Activated gamma-delta T cell (primary cell): ENCODE results near the gene SCN5A.

Experiments
- DNase-seq: peaks from one replicate; lab custom pipeline; 2025; lab: John Stamatoyannopoulos, UW
- total RNA-seq, 2 donors: gene quantifications; one replicate each; lab custom pipeline; 2026; lab: John Stamatoyannopoulos, UW

Gene SCN5A
- 0.56 to 2.4 reads per million in 2 donors for total RNA-seq

DNA sequence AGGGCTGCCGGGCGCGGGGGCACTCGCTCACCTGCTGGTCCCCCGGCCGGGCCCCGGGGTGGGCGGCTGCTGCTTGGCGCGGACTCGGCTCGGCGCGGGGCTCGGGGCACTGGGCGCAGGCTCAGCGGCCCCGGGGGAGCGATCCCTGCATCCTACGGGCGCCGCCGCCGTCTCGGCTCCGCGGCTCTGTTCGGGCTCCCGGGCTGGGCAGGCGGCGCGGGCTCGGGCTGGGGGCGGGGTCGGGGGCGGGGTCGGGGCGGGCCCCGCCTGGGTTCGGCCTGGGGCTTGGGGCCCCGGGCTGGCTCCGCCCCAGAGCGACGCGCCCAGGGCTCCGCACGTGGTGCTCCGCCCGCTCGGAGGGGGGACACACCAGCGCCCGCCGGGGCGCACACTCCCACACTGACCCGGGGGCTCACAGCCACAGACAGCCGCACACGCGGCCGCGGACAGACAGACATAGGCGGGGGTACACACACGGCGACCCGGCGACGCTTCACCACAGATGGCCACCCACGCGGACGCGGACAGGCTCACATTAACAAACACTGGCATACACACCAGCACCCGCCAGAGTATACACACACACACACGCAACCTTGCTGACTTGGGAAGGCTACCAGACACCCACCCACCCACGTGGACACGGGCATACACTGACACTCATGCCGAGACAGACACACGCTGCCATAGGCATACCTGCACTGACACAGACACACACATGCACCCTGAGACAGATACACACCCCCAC lies at the start of gene SCN5A:
TSS of gene SCN5A (minus strand) at position 188 of the 748 bp plus-strand sequence. CDS start 16,380 bp downstream, outside the sequence.
- DNase-seq: peak; percentile 21

DNA sequence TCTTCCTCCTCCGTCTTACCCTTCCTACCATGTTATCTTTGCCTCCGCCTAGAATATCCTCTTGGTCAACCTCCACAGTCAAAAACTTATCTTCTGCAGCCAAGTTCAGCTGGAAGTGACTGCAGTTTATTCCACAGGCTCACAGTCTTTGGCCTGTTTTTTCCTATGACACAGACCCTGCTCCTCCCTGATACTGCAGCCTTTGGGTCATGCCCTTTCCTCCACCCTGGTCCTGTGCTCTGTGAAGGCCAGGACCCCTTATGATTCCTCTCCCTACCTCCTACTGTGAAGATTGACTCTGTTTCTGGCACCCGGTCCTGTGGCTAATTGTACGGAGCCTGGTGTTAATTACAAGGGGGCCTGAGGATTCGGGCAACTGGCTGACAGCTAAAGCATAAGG lies 49.3 kb upstream of the SCN5A start:
- no peak for DNase-seq

DNA sequence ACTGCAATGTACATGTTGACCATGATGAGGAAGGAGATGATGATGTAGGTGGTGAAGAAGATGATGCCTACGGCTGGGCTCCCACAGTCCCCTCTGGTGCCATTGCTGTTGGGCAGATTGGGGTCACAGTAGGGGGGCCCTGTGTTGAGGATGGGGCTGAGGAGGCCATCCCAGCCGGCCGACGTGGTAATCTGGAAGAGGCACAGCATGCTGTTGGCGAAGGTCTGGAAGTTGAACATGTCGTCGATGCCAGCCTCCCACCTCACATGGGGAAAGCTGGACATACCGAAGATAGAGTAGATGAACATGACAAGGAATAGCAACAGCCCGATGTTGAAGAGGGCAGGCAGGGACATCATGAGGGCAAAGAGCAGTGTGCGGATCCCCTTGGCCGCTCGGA lies 48.6 kb upstream of the SCN5A start:
- no peak for DNase-seq

DNA sequence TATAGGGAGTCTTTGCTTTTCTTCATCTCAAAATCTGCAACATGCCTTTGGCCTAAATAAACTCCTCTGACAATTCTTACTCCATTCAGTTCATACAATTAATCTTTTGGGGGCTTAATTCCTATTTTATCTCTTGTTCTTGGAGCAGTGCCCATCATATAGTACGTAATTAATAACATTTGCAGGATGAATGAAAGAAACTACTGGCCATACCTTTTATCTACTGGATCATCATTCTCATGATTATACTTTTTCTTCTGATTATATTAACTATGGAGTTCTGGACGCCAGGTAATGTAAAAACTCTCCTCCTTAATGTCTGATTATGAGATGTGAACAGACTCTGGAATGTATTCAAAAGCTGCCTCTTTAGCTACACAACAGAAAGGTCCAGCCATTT lies 46.5 kb upstream of the SCN5A start:
- no peak for DNase-seq

DNA sequence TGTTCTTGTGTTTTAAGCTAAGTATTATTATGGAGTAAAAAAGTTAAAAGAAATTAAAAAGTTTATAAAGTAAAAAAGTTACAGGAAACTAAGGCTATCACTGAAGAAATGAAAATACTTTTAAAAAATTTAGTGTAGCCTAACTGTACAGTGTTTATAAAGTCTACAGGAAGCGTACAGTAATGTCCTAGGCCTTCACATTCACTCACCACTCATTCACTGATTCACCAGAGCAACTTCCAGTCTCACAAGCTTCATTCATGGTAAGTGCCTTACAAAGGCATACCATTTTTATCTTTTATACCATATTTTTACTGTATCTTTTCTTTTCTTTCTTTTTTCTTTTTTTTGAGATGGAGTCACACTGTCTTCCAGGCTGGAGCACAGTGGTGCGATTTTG lies 40.7 kb upstream of the SCN5A start:
- DNase-seq: no peak

DNA sequence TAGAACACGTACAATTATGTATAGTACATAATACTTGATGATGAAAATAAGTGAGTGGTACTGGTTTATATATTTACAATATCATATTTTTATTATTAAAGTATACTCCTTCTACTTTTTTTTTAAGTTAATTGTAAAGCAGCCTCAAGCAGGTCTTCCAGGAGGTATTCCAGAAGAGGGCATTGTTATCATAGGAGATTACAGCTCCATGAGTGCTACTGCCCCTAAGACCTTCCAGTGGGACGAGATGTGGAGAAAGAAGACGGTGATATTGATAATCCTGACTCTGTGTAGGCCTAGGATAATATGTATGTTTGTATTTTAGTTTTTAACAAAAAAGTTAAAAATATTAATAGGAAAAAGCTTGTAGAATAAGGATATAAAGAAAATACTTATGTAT lies 40.3 kb upstream of the SCN5A start:
- no peak for DNase-seq

DNA sequence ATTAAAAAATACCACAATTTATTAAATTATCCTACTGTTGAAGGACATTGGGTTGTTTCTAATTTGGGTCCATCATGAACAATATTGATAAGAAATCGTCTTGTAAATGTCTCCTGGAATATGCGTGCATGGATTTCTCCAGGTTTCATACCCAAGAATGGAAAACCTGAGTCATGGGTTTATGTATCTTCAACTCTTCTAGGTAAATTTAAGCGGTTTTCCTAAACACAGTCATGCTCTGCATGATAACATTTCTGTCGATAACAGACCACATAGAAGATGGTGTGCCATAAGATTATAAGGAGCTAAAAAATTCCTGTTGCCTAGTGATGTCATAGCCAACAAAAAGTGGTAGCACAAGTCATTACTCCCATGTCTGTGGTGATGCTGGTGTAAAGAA lies 39.9 kb upstream of the SCN5A start:
- DNase-seq: no peak

DNA sequence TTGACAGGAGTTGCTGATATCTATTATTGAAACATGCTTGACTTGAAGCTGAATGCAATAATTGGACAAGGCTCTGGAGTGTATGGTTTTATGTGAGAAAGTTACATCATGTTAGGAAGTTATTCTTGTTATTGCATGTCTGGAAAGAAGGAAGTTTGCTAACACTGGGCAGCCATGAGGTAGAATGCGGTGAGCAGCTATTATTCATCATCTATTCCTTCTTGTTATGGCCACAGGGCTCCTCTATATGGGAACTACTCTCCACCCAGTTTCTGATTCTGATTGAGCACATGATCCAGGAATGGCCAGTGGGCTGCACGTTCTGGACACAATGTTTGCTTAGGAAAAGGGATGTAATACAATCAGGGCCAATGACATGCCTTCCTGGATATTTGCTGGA lies 37.8 kb upstream of the SCN5A start:
- DNase-seq: no peak

DNA sequence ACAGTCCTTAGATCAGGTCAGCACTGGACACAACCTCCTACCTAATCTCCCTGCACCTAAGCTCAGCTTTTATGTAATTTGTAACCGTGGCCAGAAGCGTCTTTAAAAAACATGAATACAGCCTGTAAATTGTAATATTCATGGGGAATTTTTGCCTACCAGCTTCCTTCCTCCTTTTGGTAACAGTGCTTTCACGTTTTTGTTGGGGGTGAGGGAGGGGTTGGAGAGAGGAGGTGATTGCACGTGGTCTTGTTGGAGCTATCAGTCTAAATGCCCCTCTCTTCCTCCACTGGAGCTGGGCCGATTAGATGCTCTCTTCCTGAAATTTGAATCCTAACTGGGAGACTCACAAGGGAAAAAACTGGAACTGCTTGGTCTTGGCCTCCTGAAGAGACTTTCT lies 35.1 kb upstream of the SCN5A start:
- no peak for DNase-seq

DNA sequence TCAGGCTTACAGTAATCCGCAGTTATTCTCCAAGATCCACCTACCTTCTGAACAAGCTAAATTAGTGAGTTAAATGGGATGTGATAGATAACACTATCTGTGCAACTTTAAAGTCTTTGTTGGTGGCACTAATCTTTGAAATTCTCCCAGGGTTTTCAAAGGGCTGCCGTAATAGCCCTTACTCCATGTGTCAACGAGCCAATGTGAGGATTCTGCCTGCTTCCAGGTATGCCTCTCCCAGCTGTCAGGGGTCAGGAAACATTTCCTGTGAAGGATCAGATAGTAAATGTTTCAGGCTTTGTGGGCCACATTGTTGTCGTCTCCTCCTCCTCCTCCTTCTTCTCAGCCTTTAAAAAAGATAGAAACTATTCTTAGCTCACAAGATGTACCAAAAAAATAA lies 20.2 kb upstream of the SCN5A start:
- no peak for DNase-seq

DNA sequence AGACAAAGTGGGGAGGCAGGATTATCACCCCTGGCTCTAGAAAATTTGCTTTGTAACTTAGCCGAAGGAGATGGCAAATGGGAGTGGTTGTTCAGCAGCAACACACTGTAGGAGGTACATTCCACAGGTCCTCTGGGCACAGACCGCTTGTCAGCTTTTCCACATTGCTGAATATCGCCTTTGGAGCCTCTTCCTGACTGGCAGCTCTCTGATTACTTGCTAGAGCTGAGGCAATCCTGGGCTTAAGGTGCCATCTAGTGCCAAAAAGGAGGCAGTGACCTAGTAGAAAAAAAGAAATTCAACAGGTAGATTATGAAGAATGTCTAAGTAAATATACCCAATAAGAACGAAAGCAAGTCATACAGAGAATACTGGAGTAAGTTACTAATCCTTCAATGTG lies 13.1 kb upstream of the SCN5A start:
- DNase-seq: no peak

DNA sequence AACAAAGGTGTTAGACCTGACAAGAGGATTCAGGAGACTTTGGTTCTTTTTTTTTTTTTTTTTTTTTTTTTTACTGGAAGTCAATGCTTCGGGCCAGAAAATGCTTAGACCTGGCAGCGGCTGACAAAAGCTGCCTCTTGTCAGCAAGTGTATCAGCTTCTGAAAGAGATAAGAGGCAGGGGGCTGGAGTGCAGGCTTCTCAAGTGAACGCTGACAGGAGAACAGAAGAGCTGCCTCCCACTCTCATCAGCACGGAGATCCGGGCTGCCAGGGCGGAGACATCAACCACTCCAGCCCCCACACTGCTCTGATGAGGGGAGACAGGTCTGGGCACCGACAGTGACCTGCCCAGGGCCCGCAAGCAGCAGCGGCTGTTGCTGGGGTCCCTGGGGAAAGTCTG lies 9.4 kb upstream of the SCN5A start:
- DNase-seq: no peak

DNA sequence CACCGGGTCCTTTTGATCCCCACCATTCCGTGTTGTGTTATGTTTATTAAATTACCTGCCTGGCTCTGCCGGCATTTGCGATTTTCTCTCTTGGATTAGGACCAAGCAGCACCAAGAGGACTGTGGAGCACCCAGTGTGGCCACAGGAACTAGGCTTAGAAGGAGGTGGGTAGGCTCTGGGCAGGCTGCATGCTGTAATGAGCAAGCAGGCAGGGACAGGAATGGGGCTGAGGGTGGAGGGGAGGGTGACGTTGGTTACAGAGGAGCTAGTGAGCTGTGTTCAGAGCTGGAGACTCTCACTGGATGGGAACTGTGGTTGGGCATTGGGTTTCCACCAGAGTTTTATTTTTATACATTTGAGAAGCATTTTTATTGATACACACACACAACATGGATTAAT lies 7.9 kb upstream of the SCN5A start:
- DNase-seq: no peak

DNA sequence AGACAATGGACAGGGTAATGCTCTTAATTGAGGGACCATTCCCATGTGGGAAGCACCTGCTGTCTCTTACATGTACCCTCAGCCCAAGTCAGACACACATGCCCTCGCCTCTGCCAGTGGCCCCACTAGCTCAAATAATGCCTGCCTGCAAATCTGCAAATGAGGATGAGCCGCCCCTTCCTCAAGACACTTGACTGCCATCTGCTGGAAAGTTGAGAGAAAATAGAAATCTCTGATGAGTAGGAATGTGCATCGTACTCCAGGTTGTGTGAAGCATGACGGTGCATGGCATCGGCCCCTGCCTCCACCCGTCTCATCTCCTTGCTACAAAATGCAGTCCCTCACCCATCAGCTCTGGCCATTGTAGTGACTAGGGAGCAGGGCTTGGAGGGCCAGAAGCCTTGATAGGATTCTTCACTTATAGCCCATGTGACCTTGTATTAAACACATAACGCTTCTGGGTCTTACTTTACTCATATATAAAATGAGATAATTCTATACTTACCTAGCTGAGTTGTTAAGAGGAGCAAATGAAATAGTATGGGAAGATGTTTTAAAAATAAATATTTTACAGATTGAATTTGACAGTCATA lies 6.3 kb upstream of the SCN5A start:
- DNase-seq: no peak

DNA sequence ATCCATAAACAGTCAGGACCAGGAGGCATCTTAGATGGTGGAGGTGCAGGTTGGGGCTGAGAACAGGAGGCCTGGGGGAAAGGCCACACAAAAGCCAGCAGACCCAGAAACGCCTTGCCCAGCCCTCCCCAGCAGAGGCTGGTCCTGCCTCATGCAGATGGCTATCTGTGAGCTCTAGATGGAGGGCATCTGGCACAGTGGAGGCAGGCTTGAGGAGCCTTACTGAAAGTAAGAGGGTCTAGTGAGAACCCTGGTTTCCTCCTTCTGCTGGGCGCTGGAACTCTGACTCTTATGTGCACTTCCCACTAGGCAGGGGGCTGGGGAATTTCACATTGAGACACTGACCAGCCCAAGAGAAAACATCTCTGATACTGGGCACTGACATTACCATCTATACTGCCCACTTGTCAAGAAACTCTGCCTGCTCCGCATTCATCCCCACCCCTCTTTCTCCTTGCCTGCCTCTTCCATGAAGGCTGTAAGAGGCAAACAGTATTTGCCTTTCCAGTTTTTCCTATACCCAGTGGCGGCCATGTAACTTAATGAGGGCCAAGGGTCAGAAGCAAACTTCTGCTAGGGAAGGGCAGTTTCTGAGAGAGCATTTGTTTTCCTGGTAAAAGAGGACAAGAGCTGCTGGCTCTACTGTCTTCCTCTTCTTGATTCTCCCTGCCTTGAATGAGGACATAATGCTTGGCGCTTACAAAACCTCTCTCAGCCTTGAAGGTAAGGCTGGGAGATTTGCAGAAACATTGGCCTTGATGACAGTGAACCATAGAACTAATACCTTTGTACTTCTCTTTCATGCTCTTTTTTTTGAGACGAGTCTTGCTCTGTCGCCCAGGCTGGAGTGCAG lies 4.4 kb upstream of the SCN5A start:
- DNase-seq: no peak

DNA sequence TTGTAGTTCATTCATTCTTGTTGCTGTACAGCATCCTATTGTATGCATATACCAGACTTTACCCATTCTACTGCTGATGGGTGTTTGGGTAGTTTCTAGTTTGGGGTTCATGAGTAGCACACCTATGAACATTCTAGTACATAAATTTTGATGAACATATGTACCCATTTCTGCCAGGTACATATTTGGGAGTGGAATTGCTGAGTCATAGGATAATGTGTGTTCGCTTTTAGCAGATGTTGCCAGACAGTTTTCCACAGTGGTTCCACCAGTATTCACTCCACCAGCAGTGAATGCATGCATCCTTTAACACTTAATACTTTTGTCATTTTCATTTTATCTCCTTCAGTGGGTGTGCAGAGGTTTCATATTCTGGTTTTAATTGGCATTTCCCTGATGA lies 3.4 kb upstream of the SCN5A start:
- DNase-seq: no peak

DNA sequence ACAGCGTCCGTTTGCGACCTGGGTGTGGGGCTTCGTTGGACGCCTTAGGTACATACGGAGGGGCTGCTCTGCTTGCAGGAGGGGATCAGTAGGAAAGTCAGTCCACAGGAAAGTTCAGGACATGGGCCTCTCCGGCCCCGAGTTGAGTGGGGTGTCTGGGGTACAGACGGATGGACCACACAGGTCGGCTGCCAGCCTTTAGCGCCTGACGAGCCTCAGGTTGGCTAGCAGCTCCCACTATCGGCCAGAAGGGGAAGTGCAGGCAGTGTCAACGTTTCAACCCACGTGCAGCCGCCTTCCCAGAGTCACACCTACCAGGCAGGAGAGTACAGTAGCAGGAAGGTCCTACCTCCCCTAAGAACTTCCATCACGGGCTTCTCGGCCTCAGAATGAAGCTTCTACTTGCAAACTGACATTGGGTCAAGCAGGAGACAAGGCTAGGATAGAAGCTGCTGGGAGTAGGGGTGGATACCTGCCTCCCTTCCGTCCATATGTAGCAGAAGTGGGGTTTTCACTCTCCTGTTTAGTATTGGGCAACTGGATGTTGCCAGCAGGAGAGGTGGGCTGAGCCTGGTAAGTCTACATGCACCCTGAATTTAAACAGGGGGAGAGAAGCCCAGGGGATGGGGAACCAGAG lies 1.8 kb upstream of the SCN5A start:
- no peak for DNase-seq

DNA sequence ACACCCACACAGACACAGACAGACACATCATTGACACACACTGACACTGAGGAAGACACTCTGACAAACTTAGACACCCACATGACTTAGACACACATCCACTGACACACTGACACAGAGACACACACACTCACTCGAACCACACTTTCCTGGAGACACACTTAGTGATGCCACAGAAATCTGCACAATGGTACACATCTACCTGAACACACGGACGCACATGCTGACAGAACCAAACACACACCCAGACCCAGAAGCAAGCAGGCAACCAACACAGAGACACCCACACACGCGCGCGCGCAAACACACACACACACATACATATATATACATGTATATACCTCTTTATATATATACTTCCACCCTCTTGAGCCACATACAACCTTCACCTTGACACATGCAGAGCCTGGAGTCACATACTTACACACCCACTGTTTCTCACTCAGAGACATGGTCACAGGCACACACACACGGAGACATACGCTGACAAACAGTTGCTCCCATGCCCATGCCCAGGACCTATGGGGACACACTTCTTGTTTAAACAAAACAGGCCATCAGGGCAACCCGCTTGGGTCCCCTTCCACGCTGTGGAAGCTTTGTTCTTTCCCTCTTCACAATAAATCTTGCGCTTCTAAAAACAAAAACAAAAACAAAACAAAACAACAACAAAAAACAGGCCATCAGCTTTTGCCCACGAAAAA lies 913 bp upstream of the SCN5A start:
- DNase-seq: no peak

DNA sequence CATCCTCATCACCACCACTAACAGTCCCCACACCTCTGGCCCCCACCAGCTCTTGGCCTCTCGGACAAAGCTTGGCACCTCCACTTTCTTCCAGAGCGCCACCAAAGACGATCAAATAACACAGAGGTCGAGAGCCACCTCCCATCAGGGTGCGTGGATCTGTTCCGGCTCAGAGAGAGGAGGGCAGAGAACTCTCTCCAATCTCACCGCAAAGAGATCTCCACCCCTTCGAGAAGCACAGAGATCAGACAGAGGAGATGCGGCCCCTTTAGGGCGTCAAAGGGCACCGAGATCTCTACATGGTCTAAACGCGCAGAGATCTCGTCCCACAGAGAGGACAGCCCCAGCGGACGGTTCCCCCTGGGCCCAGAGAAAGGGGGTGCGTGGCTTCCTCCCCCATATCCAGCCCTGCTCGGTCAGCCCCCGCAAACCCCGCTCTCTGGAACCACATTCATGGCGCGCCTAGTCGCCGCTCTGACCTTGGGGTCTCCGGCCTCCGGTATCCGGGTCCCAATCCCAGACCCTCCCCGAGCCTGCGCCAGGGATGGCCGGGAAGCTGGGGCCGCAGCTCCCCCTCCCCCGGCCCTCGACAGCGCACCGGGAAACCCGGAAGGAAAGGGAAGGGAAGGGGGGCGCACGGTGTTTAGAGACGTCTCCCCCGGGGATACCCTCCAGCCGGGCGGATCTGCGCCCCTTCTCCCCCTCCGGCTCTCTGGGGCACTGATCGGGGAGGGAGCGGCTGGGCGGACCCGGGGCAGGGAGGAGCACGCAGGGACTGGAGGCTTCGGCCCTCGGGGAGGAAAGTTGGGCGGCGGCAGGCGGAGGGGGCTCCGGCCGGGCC lies 608 bp downstream of the SCN5A start:
- no peak for DNase-seq

DNA sequence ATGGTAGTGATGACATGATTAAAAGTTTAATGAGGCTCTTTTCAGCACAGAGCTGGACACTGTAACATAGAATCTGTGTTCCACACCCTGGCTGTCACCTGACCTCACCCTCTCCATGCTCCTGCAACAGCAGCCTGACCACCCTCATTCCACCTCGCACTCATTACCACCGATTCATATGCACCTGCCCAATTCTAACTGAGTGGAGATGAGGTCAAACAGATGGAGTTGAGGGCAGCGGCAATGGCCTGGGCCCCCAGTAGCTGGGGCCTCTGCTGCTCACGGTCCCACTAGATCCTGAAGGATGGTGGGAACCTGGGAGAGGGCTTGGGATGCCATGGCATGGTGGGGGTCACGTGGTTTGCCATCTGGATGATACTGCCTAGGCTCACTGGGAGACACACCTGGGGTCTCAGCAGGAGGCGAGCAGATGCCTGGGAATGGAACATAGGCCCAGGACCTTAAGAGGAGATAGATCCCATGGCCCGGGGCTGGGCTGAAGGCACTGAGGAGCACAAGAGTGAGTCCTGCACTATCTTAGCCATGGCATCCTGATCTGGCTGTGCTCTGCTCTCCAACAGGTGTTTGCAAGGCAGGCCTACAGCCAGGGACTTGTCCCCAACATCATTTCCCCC lies 1.3 kb downstream of the SCN5A start:
- no peak for DNase-seq
